Erythroblast (primary cell): ENCODE data around the gene FANCC.

Source experiments
- GATA1 ChIP-seq: IDR thresholded peaks from 2 replicates; pipeline ENCODE4 v1.6.1; 2011; ENCODE audit warnings: low read depth, mild to moderate bottlenecking, control low read depth, low read length, moderate library complexity
- POLR2A ChIP-seq: IDR thresholded peaks from 2 replicates; pipeline ENCODE4 v1.6.1; 2011; ENCODE audit warnings: mild to moderate bottlenecking, low read length

DNA sequence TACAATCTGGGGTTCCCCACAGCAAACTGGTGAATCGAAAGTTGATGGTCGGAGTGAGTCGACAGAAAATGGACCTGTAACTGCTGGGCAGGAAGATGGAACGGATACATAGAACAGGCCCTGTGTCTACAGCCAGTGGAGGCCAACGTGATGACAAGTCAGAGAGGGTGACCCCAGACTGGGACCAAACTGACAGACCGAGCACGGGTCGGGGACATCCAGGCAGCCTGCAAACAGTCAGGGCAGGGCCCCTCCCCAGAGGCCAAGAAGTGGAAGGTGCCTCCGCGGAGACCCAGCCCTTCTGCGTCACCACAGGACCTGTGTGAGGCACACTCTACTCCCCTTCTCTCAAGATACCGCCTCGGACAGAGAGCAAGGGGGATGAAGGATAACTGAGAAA lies 25.1 kb upstream of the FANCC start:
- TF ChIP-seq POLR2A (no peak), GATA1 (no peak)
